Glutamatergic neuron (in vitro differentiated cells): ENCODE data around the gene STYK1. TPM values are rescaled to one million over a fixed set of nuclear protein-coding genes. Genes with fewer than 3 reads are reported as not detected.

Source experiments
- DNase-seq: peaks from one replicate; pipeline ENCODE4 v3.0.0; 2022
- H3K27ac Mint-ChIP-seq: one replicate; pipeline ENCODE4 v1.8.0; 2020; ENCODE audit warnings: mild to moderate bottlenecking, mixed read lengths, inconsistent platforms; ENCODE audit not compliant: unreplicated experiment
- H3K27me3 Mint-ChIP-seq: one replicate; pipeline ENCODE4 v1.8.0; 2020; ENCODE audit warnings: mild to moderate bottlenecking, moderate library complexity, mixed read lengths, inconsistent platforms; ENCODE audit not compliant: unreplicated experiment
- H3K36me3 Mint-ChIP-seq: one replicate; pipeline ENCODE4 v1.8.0; 2020; ENCODE audit warnings: mild to moderate bottlenecking, mixed read lengths, inconsistent platforms; ENCODE audit not compliant: unreplicated experiment
- H3K4me1 Mint-ChIP-seq: one replicate; pipeline ENCODE4 v1.8.0; 2020; ENCODE audit warnings: mild to moderate bottlenecking, low read depth, mixed read lengths, inconsistent platforms; ENCODE audit not compliant: unreplicated experiment
- H3K4me3 Mint-ChIP-seq: one replicate; pipeline ENCODE4 v1.8.0; 2020; ENCODE audit warnings: mild to moderate bottlenecking, mixed read lengths, inconsistent platforms; ENCODE audit not compliant: unreplicated experiment
- H3K9me3 Mint-ChIP-seq: one replicate; pipeline ENCODE4 v1.8.0; 2020; ENCODE audit warnings: mild to moderate bottlenecking, moderate library complexity, mixed read lengths, inconsistent platforms; ENCODE audit not compliant: unreplicated experiment
- CTCF ChIP-seq: fragments of 200-600 bp; sonication (generic); IDR thresholded peaks from one replicate; pipeline ENCODE4 v1.5.0; 2021; ENCODE audit not compliant: partially characterized antibody, unreplicated experiment
- total RNA-seq: library from RNA; stranded (reverse); fragmentation: NEBNext Ultra II Directional; extraction: Animal tissue kit (Norgen Biotek cat#: 25700); gene quantifications from one replicate; pipeline ENCODE4 v1.2.1, GENCODE V29; 2021; ENCODE audit not compliant: unreplicated experiment

STYK1 gene
- total RNA-seq, 1 donor from 2014 or later = not detected

- Mint-ChIP-seq H3K27ac (no peak overlapping the region), H3K4me1 (no peaks in the 10 kb centered on the region), H3K36me3 (no peaks in the 10 kb centered on the region), H3K27me3 (no peaks in the 10 kb centered on the region), H3K9me3 (no peaks in the 10 kb centered on the region), H3K4me3 (no peak overlapping the region)
- DNase-seq = no peak
- no peak for TF ChIP-seq CTCF
Observed at GRCh38 chr12:10701843-10702242, 28.0 kb upstream of the STYK1 start.

DNA sequence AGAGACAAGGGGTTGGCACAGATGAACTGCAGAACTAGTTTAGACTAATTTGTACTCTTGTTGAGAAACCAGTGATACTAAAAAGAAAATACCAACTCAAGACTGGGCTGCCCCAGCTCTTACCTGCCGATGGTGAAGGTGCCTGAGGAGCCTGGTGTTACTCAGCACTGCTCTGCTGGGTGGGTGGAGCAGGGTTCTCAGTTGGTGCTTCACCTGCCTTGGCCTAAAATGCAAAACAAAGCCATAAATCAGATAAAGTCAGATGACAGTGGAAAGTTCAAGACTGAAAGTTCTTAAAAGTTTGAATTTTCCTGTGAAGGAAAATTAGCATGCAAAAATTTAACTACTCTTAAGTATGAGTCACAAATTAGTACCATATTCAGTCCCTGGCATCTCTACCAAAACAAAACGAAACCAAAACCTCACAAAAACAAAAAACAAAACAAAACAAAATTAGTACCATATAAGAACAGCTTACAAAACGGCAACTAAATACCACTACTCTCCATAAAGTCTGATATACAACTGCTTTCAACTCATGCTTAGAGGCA, 27.4 kb upstream of the STYK1 start:
- no peak for TF ChIP-seq CTCF
- H3K36me3 Mint-ChIP-seq = no peaks in the 10 kb centered on the region

GRCh38 chr12:10700581-10700980, 26.7 kb upstream of the STYK1 start:
- no peaks in the 10 kb centered on the region for H3K36me3 Mint-ChIP-seq
- DNase-seq = no peak
- H3K4me1 Mint-ChIP-seq = no peaks in the 10 kb centered on the region
- TF ChIP-seq CTCF = no peak
- H3K27ac Mint-ChIP-seq = no peak overlapping the region
- H3K4me3 Mint-ChIP-seq = no peak overlapping the region
- no peaks in the 10 kb centered on the region for H3K9me3 Mint-ChIP-seq
- no peaks in the 10 kb centered on the region for H3K27me3 Mint-ChIP-seq

More for the DNA sequence above, 27.4 kb upstream of the STYK1 start:
- DNase-seq = no peak
- Mint-ChIP-seq H3K4me3 (no peak overlapping the region), H3K9me3 (no peaks in the 10 kb centered on the region), H3K27me3 (no peaks in the 10 kb centered on the region), H3K27ac (no peak overlapping the region), H3K4me1 (no peaks in the 10 kb centered on the region)

DNA sequence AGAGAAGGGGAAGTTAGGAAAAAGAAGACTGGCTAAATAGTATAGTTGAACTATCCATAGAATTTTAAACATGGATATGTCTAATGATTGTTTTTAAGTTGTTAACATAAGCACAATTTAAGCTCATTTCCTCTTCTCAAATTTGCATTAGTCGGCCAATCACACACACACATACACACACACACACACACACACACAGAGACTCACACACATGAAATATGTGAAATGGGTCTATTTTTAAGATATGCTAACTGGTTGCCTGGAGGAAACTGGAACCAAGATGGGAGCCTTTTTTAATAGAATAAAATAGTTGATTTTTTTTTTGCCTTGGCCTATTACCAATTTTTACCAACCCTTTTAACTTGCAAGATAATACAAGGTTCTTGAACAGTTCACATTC, 24.0 kb upstream of the STYK1 start:
- no peak overlapping the region for H3K27ac Mint-ChIP-seq
- no peaks in the 10 kb centered on the region for H3K9me3 Mint-ChIP-seq
- no peak for TF ChIP-seq CTCF
- H3K4me1 Mint-ChIP-seq = peaks cover 1% of the 10 kb centered on the region
- DNase-seq = no peak
- no peaks in the 10 kb centered on the region for H3K36me3 Mint-ChIP-seq
- H3K27me3 Mint-ChIP-seq = no peaks in the 10 kb centered on the region
- H3K4me3 Mint-ChIP-seq = no peak overlapping the region

GRCh38 chr12:10697156-10697555, 23.3 kb upstream of the STYK1 start:
- no peaks in the 10 kb centered on the region for H3K27me3 Mint-ChIP-seq
- no peaks in the 10 kb centered on the region for H3K36me3 Mint-ChIP-seq
- no peaks in the 10 kb centered on the region for H3K9me3 Mint-ChIP-seq

More at GRCh38 chr12:10697156-10697555, 23.3 kb upstream of the STYK1 start:
- Mint-ChIP-seq H3K4me1 (peaks cover 1% of the 10 kb centered on the region), H3K27ac (no peak overlapping the region), H3K4me3 (no peak overlapping the region)
- TF ChIP-seq CTCF = no peak
- no peak for DNase-seq
